Activated CD4-positive, alpha-beta T cell treated with anti-CD3 and anti-CD28 coated beads, Interleukin-10, Interleukin-2, amounts not matched to agents 100 ng/mL and 50 ng/mL, durations not matched to agents 16 hours and 8 hours (primary cell): ENCODE measurements around the gene CYTH4.
A peak's percentile ranks its signal among the peaks of the same experiment; 100 is the strongest.

ENCODE experiments used
- DNase-seq: peaks from one replicate; pipeline ENCODE4 v3.0.0-alpha.2; 2020

The CYTH4 gene

DNA sequence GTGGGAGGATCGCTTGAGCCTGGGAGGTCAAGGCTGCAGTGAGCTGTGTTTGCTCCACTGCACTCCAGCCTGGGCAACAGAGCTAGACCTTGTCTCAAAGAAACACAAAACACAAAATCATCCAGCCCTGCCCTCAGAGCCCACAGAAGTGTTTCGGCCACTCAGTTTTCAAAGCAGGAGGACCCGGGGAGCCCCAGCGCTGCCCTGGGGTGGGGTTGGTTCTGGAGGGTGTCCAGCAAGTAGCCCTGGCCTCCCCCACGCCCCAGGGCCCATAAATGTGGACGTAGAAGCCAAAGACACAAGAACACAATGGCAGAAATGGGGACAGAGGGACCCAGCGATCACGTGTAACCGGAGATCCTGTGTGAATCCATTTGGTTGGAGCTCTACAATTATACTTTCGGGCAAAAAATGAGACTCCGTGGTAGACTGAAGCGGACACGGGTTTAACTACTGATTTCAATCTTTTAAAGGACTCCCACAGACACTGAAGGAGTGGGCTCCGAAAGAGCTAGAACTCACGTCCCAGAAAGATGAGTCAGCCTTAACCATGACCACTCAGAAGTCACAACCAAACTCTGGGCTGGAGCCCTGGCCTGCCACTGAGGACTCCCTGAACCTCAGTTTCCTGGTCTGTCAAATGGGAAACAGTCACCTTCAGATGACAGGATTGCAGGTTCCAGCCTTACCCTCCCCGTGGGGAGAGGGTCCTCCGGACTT lies 9.0 kb upstream of the CYTH4 start:
- DNase-seq, result peak; percentile 74

DNA sequence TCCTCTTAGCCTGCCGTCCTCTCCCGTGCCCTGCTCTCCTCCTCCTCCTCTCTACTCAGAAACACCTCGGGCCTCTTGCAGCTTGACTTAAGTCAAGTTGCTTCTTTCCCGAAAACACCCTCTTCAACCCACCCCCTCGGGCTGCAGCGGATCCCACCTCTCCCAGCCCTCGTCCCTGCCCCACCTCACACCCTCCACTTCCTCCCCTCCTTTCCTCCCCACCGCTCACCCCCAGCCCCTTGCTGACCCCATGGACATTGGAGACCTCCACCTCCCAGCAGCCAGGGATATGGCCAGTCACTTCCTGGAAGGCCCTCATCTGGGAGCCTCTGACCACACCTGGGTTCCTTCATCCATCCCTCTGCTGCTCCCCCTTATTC lies 8.5 kb upstream of the CYTH4 start:
- no peak for DNase-seq

DNA sequence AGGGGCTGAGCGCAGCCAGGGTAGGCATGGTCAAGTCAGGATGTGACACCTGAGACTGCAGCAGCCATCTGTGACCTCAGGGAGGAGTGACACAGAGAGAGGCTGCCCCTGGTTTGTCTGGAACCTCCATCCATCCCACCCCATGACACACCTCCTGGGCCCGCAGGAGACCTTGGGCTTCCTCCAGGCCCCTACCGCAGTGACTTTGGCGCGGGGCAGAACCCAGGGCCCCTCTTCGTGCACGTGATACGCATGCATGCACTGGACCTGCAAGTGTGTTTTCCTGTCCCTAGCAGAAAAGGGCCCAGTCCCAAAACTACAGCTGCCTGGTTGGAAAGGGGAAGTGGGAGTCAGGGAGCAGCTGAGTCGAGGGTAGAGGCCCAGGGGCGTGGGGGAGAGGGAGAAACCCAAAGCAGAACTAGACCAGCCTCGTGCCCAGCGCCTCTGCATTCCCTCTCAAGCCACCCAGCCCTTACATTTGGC lies 7.9 kb upstream of the CYTH4 start:
- no peak for DNase-seq

DNA sequence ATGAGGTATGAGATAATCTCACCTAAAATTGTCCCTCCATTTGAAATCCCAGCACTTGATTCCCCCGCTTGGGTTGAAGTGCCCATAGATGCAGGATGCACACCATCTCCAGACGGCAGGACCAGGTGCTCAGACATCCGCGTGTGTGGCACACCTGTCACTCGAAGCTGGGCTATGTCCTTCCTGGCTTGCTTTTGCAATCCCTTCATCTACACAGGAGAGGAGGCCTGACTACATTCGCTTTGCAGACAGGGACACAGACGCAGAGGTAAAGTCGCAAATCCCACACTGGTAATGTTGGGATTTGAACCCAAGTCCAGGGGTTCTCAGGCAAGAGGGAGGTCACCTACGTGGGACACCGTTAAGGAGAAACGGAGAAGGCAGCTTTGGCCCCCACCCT lies 7.2 kb upstream of the CYTH4 start:
- no peak for DNase-seq

DNA sequence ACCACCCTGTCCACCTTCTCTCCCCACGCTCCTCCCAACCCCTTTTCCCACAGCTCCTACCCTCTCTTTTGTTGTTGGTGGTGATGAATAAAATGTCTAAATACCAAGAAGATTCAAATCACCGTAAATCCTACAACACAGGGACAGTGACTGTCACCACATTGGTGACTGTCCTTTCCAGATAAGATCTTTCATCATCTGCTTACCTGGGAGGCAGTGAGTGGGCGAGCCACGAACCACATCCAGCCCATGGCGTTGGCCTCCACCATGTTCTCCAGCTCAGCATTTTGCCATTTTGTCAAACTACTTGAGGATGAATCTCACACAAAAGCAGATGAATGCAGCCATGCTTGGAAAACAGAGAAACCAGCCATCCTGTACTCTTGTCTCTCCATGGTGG lies 6.7 kb upstream of the CYTH4 start:
- DNase-seq, result peak; percentile 74

DNA sequence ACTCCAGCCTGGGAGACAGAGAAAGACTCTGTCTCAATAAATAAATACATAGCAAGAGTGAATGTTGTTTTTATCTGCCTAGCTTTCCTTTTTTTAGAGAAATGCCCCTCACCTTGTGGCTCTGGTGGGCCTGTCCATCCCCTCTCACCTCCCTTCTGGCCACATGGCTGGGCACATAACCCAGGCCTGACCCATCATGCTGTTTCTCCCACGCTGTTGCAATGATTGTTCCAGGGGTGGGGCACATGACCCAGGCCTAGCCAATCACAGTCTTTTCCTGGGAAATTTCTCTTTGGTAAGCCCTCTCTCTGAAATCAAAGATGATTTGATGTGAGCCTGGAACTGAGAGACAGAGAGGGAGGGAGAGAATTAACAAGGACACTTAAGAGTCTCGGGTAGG lies 5.5 kb upstream of the CYTH4 start:
- DNase-seq, result no peak

DNA sequence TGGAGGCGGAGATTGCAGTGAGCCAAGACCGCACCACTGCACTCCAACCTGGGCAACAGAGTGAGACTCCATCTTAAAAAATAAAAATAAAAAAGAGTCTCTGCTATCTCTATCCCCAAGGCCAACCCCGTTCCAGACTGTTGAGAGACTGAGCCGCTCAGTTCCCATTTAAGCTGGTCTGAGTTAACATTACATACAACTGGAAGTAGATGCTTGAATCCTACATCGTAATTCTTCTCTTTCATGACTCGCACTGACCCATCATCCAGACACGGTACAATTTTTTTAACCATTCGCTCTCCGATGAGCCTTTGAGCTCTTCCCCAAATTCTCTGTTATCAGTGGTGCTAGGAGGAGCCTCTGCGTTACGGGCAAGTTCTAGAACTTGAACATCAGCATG lies 4.9 kb upstream of the CYTH4 start:
- DNase-seq, result no peak

DNA sequence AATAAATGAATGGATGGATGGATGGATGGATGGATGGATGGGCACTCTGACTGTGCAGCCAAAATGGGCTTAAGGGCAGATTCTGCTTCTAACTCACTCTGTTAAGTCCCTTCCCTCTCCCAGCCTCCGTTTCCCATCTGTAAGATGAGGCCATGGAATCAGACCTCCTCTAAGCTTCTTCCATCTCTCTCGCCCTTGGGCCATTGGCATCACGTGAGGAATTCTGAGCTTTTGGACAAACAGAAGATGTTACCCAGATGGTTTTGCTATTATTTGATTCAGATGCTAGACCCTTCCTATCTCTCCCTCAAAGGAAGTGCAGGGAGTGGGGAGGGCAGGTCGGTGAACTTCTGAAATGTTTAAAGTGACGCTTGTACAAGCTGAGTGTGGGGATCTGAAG lies 4.0 kb upstream of the CYTH4 start:
- no peak for DNase-seq

DNA sequence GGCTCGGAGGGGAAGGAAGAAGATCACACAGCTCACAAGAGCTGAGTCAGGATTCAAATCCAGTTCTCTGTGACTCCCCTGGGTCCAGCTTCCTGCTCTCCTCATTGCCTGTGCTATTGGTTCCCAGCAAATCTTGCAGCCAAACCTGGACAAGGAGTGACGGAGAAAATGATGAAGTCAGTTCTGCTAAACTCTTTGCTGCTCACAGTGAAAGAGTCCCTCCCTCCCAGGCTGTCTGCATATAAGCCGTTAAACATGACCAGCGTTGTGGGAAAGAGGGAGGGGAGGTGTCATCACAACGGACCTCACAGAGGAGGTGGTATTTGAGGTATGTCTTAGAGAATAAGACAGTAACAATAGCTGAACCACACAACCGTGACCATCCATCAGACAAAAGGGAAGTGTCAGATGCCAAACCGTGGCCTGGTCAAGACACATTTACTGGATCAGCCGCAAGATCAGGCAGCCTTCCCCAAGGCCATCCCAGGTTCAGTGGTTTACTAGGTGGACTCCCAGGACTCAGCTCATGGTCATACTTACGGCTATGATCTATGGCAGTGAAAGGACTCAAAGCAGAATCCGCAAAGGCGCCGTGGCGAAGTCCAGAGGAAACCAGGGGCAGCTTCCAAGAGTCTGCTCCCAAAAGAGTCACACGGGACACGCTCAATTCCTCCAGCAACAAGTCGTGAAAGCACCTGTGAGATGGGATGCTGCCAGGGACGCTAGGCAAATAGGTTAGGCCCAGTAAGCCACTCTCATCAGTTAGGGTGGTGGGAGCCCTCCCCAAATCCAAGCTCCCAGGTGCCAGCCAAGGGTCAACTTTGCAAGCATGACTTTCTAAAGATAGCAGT lies 2.8 kb upstream of the CYTH4 start:
- DNase-seq, result no peak

DNA sequence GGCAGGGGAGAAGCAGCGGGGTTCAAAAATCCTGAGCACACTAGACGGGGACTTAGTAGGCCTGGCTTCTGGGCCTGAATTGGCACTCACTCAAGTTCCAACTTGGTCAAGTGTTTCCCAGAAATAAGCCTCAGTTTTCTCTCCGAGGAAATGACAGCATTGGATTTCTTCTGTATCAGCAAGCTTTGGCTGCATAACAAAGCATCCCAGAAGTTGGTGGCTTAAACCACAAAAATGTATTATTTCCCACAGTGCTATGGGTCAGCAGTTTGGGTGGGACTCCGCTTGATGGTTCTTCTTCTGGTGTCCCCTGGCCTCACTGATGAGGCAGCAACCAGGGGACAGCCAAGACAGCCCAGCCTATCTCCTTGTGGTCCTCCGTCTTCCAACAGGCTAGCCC lies 1.6 kb upstream of the CYTH4 start:
- DNase-seq, result no peak

DNA sequence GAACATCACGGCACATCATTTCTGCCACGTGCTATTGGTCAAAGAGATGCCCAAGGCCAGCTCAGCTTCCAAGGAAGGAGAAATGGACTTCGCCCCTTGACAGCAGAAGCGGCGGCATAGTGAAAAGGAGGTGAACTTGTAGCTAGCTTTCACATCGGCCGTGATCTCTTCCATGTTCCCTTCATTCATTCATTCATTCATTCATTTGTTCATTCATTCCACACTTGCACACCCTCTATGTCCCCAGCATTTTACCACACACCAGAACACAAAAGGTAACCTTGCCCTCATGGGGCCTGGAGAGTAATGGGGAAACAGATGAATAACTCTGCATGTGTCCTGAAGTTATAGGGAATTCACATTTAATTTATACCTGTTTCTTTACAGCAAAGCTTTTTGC lies 1.1 kb upstream of the CYTH4 start:
- no peak for DNase-seq

DNA sequence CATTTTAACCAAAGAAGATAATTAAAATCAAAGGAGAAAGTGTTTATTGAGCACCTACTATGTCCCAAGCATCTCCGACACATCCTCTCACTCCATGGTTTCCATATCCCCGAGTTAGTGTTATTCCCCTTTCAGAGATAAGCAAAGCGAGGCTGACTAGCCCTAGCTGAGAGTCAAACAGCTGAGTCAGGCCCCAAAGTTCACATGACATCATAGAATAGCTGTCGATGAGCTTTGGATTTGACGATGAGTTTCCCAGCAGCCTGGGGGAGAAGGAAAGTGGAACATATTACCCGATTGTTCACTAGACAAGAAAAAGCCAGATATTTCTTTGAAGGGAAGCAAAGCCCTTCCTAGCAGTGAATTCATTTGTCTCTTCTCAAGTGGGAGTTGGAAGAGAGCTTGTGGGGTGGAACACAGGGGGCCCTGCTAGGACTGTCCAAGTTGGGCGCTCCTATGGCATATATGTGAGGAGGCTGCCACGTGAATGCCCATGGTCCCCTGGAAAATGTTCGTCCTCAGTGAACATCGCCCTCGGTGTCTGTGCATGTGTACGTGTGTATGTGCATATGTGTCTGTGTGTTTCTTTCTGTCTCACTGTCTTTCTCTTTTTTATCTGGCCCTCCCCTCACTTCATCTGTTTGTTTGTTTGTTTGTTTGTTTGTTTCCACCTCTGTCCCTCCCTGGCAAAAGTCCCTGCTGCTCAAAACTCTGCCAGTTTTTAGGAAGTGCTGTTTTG lies 493 bp upstream of the CYTH4 start:
- no peak for DNase-seq

DNA sequence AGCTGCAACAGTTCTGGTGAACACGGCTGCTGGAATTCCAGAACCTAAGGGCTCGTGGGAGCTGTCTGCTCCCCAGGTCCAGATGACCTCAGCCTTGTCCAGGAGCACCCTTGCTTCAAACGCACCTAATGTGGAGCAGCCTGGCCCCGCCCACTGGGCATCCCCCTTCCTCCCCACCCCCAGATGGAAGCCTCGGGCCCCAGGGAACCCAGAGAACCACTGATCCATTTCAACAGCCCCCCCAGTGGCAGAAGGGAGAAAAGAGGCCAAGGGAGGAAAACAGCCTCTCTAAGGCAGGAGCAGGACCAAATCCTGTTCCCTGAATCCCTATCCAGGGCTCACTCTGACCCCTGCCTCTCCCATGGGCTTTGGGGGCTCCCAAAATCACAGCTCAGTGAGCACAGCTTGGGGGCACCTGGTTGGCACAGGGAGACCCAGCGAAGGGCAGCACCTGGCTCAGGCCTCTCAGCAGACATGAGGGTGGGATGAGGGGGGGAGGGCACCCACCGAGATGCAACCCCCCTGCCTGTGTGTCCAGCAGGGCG lies 1.2 kb downstream of the CYTH4 start:
- DNase-seq, result peak; percentile 40

DNA sequence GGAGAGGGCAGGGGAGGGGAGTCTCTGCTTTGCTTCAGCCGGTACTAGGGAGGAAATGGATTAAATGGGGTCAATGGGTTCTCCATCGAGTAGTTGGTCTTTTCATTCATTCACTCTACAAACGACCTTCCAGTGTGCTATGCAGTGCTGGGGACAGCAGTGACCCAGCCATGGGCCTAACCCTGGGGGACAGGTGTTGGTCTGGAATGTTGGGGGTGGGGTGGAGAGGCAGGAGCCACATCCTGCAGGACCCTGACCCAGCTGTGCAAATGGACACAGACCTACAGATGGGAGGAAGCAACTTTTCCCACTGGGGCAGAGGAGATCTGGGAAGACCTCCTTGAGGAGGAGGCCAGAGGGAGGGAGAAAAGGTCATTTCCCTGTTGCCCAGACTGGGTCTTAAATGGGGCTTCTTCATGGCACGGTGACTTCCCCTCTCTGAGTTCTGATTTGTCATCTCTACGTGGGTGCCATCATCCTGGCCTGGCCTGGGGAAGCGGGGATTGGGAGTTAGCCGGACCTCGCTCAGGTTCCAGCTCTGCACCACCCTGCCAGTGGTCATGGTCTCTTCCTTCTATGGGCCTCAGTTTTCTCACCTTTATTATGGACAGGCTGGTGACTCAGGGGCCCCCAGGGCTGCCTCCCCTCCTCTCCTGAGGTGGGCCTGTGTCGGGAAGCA lies 2.0 kb downstream of the CYTH4 start:
- no peak for DNase-seq

DNA sequence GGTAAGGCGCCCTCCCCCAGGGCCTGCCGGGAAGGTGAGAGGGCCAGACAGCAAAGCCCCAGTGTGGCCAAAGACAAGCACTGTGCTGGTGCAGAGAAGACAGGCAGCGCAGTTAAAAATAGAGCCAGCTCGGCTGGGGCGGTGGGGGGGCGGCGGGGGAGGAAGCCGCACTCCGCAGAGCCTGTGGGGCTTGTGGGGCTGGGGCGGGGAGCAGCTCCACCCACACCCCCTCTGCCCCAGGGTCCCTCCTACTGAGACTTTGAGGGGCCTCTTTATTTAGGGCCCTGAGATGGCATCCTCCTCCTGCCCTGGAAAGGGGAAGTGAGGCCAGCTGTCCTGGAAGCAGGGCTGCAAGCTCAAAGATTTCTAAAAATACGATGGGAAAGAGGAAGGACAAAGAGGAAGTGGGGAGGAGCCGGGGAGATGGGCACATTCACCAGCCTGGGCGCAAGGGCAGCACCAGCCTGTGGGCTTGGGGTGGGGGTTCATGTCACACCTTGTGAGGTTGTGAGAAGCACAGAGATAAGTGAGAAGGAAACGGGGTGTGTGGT lies 2.6 kb downstream of the CYTH4 start:
- peak; percentile 39 for DNase-seq

DNA sequence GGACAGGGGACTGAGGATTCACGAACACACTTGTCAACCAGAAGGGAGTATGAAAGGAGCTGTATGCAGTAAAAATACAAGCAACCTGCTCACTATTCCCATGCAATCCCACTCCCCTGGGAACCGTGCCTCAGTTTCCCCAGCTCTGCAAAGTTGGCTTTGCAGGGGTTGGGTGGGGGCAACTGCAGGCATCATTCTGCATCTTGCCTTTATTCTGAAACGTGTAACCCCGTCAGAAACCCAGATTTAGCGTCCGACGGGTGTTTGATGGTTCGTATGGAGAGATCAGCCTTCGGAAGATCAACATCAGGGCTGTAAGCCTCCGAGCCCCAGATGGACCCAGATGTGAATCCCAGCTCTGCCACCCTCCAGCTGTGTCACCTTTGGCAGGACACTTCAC lies 3.6 kb downstream of the CYTH4 start:
- no peak for DNase-seq

DNA sequence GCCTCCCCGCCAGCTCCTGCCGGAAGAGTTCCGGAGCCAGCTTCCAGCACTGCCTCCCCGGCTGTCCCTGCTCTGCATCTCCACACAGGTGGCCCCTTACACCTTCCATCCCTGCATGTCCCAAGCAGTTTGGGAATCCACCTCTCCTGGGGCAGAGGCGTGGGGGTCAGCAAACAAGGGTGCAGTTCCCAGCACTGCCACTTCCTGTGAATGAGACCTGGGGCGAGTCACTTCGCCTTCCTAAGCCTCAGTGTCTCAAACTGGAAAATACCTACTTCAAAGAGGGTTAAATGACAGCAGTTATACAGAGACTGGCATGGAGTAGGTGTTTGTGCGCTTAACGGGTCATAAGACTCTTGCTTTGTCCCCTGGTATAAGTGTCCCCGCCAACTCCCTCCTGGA lies 5.2 kb downstream of the CYTH4 start:
- no peak for DNase-seq

DNA sequence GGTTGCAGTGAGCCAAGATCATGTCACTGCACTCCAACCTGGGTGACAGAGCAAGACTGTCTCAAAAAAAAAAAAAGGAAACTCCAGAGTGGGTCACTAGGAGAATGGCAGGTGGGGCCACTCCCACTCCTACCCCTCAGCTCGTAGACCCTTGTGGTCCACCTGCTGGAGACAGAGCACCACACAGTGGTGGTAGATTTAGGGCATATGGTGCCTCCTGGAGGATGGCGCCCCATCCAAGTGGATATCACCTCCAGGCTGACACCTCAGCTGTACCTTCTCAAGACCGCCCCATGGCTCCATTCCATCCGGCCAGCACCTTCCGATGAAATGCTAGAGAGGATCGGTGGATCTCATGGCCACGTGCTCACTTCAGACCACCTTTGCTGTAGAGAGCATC lies 6.2 kb downstream of the CYTH4 start:
- DNase-seq, result no peak

DNA sequence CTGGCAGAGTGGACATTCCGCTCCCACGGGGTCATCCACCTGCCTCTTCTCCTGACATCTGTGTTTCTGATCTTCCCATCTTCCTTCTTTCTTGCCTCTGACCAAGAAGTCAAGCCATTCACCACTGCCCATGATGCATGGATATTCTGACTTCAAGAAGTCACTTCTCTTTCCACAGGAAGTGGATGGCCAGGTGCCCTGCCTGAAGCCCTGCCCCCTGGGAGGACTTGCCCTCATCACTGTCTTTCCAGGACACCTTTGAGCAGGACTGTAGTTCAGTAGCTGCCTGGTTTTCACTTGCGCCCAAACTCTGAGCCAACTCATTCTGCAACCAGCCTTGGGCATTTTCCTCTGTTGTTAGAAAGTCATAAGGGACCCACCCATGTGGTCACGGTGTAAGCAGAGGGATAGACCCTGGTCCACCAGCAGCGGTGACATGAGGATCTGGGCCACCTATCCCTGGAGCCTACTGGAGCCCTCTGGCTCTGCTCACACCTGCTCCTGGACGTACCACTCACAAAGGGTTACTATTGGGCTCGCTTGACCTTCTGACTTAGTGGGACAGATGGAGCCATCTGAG lies 6.9 kb downstream of the CYTH4 start:
- DNase-seq, result no peak

DNA sequence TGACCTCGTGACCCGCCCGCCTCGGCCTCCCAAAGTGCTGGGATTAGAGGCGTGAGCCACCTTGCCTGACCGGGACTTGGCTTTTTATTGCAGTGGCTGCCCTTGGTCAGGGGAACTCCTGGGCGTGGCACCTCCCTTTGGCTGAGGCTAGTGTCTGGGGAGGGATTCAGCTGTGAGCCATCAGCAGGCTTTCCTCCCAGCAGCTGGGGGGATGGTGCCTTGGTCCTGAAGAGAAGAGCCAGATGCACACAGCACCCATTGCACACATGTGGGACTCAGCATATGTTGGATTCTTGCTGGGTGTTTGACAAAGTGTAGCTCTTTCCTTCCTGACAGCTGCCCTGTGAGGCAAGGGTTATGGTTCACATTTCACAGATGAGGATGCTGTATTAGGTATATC lies 8.4 kb downstream of the CYTH4 start:
- DNase-seq, result no peak

DNA sequence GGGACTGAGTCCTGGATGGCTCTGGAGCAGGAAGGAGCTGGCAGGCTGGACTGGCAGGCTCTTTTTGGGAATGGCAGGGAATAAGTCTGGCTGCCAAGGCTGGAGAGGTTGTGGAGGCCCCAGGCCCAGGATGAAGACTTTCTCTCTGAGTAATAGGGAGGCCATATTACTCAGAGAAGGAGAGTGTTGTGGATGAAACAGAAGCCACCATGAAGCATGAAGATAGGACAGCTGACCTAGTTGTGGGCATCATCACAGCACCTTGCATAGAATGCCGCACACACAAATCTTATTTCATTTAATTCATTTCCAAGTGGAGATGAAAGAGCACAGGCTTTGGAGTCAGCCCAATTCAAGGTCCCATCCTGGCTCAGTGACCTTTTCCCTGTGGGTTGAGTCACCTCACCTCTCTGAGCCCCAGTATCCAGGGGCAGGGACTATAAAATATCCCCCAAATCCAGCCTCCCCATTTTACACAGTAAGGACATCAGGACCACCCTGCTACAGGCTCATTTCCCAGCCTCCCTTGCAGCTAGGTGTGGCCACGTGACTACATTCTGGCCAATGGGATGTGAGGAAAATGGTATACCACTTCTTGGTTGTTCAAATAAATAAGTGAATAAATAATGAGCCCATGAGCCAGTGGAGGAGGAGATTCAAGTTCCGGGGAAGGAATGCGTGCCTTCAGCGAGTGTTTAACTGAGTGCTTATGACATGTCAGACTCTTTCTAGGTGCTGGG lies 9.4 kb downstream of the CYTH4 start:
- no peak for DNase-seq
